NCI-H1092 treated with DMSO at 0.1 percent for 48 hours (cell line): ENCODE data around the gene AP1M1.
A peak's percentile ranks its signal among the peaks of the same experiment; 100 is the strongest.

Experiments
- DNase-seq: peaks from one replicate; lab custom pipeline; 2025; lab: John Stamatoyannopoulos, UW

Gene AP1M1

GRCh38 chr19:16185123-16185767 lies 12.5 kb upstream of the AP1M1 start, which contains the start of gene FAM32A:
Gene FAM32A (plus strand): TSS chr19:16185410. CDS start chr19:16185443, 33 bp downstream.
- peak; percentile 98 for DNase-seq

- DNase-seq, result peak; percentile 58
These were observed 12.0 kb upstream of the AP1M1 start for GRCh38 chr19:16185768-16186123.

- no peak for DNase-seq
These were observed 9.2 kb upstream of the AP1M1 start for GRCh38 chr19:16188521-16188920.

- DNase-seq, result no peak
These were observed 7.5 kb upstream of the AP1M1 start for GRCh38 chr19:16190198-16190597.

GRCh38 chr19:16190736-16191135 lies 7.0 kb upstream of the AP1M1 start:
- DNase-seq, result no peak

- DNase-seq, result no peak
These were observed 6.3 kb upstream of the AP1M1 start for GRCh38 chr19:16191216-16191908.

GRCh38 chr19:16193466-16193865 lies 4.2 kb upstream of the AP1M1 start:
- no peak for DNase-seq

- DNase-seq, result no peak
These were observed 506 bp upstream of the AP1M1 start for GRCh38 chr19:16197188-16197621.

GRCh38 chr19:16198370-16198651 lies 600 bp downstream of the AP1M1 start:
- no peak for DNase-seq

GRCh38 chr19:16199275-16199932 lies 1.7 kb downstream of the AP1M1 start:
- DNase-seq, result no peak

- no peak for DNase-seq
These were observed 2.6 kb downstream of the AP1M1 start for GRCh38 chr19:16200038-16201010.

- no peak for DNase-seq
These were observed 3.3 kb downstream of the AP1M1 start for GRCh38 chr19:16201011-16201391.

GRCh38 chr19:16202320-16203255 lies 4.9 kb downstream of the AP1M1 start:
- DNase-seq, result no peak

GRCh38 chr19:16203256-16204004 lies 5.7 kb downstream of the AP1M1 start:
- DNase-seq, result no peak

- no peak for DNase-seq
These were observed 6.2 kb downstream of the AP1M1 start for GRCh38 chr19:16204005-16204294.

GRCh38 chr19:16205205-16206045 lies 7.7 kb downstream of the AP1M1 start:
- no peak for DNase-seq

GRCh38 chr19:16206046-16206605 lies 8.4 kb downstream of the AP1M1 start:
- DNase-seq, result no peak

GRCh38 chr19:16206637-16207036 lies 8.9 kb downstream of the AP1M1 start:
- no peak for DNase-seq

GRCh38 chr19:16207063-16207462 lies 9.4 kb downstream of the AP1M1 start:
- DNase-seq, result no peak
